GM19193 (cell line): ENCODE results near the gene TNNI2.

Source experiments
- POLR2A ChIP-seq: IDR thresholded peaks from 4 replicates; pipeline ENCODE4 v1.6.1; 2011; ENCODE audit not compliant: insufficient read depth, insufficient read length; ENCODE audit errors: extremely low read depth

The TNNI2 gene

GRCh38 chr11:1889941-1890855 lies 51.4 kb downstream of the TNNI2 start:
- no peak for TF ChIP-seq POLR2A
